Panc1 (cell line): ENCODE data around the gene C12orf56.

Source experiments
- POLR2AphosphoS5 ChIP-seq: IDR thresholded peaks from 2 replicates; pipeline ENCODE4 v1.6.1; 2012; ENCODE audit warnings: mild to moderate bottlenecking, low read depth, low read length, moderate library complexity
- SIN3A ChIP-seq: IDR thresholded peaks from 2 replicates; pipeline ENCODE4 v1.6.1; 2012; ENCODE audit warnings: low read depth, mild to moderate bottlenecking, low read length, moderate library complexity, borderline replicate concordance; ENCODE audit not compliant: insufficient read depth
- TCF7L2 ChIP-seq: IDR thresholded peaks from 2 replicates; pipeline ENCODE4 v1.6.1; 2011; ENCODE audit warnings: mild to moderate bottlenecking, low read depth, low read length, inconsistent platforms
- TF ChIP-seq, protein P1 (sequence below): fragments of 450-650 bp; IDR thresholded peaks from 2 replicates; pipeline ENCODE4 v1.5.1; 2017; ENCODE audit warnings: mild to moderate bottlenecking
- TF ChIP-seq, protein P2 (sequence below), 2 experiments: IDR thresholded peaks; 2 replicates each; pipeline ENCODE4 v1.6.1; 2011 to 2012; ENCODE audit warnings: low read depth in 2 of 2, control low read depth in 1 of 2, low read length in 1 of 2, mild to moderate bottlenecking in 1 of 2, moderate library complexity in 1 of 2; ENCODE audit not compliant: insufficient read depth in 1 of 2

DNA sequence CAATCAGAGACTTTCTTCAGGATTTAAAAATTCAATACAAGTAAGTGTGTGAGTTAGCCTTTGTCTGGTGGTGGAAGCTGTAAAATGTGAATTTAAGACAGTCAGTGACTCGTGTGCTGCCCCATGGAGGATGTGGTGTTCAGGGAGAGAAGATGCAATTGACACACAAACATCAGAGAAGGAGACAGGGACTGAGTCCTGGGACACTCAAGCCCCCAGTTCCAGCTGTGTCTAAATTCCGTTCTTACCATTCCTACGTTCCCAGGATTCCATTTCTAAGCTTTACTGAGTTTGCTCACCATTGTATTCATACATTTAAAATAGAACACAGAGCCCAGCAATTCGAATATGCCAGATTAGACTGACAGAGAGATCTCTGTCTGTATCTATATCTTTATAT, 67.6 kb downstream of the C12orf56 start:
- TF ChIP-seq, protein P1, sequence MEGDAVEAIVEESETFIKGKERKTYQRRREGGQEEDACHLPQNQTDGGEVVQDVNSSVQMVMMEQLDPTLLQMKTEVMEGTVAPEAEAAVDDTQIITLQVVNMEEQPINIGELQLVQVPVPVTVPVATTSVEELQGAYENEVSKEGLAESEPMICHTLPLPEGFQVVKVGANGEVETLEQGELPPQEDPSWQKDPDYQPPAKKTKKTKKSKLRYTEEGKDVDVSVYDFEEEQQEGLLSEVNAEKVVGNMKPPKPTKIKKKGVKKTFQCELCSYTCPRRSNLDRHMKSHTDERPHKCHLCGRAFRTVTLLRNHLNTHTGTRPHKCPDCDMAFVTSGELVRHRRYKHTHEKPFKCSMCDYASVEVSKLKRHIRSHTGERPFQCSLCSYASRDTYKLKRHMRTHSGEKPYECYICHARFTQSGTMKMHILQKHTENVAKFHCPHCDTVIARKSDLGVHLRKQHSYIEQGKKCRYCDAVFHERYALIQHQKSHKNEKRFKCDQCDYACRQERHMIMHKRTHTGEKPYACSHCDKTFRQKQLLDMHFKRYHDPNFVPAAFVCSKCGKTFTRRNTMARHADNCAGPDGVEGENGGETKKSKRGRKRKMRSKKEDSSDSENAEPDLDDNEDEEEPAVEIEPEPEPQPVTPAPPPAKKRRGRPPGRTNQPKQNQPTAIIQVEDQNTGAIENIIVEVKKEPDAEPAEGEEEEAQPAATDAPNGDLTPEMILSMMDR, result no peak
- TF ChIP-seq POLR2AphosphoS5, result no peak
- TF ChIP-seq, protein P2, sequence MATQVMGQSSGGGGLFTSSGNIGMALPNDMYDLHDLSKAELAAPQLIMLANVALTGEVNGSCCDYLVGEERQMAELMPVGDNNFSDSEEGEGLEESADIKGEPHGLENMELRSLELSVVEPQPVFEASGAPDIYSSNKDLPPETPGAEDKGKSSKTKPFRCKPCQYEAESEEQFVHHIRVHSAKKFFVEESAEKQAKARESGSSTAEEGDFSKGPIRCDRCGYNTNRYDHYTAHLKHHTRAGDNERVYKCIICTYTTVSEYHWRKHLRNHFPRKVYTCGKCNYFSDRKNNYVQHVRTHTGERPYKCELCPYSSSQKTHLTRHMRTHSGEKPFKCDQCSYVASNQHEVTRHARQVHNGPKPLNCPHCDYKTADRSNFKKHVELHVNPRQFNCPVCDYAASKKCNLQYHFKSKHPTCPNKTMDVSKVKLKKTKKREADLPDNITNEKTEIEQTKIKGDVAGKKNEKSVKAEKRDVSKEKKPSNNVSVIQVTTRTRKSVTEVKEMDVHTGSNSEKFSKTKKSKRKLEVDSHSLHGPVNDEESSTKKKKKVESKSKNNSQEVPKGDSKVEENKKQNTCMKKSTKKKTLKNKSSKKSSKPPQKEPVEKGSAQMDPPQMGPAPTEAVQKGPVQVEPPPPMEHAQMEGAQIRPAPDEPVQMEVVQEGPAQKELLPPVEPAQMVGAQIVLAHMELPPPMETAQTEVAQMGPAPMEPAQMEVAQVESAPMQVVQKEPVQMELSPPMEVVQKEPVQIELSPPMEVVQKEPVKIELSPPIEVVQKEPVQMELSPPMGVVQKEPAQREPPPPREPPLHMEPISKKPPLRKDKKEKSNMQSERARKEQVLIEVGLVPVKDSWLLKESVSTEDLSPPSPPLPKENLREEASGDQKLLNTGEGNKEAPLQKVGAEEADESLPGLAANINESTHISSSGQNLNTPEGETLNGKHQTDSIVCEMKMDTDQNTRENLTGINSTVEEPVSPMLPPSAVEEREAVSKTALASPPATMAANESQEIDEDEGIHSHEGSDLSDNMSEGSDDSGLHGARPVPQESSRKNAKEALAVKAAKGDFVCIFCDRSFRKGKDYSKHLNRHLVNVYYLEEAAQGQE (IDR thresholded peaks at IDR 0.05; ENCODE audit: insufficient read depth in 1 of 2, low read depth in 2 of 2, low read length in 1 of 2), result no peak
- TF ChIP-seq TCF7L2, result no peak
- TF ChIP-seq SIN3A, result no peak
